Thoracic aorta (tissue), 2 donors: Measurements from ENCODE around the gene NUF2. TPM values are rescaled to one million over a fixed set of nuclear protein-coding genes. Genes with fewer than 3 reads are reported as not detected.
"Not testable (repeated sequence)": the region's sequence is repeated elsewhere in the genome, so short reads cannot be mapped to it uniquely, and the experiment has no call there.

Experiments
- ATAC-seq: fragments of 150-250 bp; one replicate; pipeline ENCODE4 v1.8.0; 2017; ENCODE audit warnings: low read depth; ENCODE audit not compliant: insufficient number of reproducible peaks, low FRiP score
- DNase-seq: peaks from one replicate; pipeline ENCODE4 v3.0.0-alpha.2; 2020; ENCODE audit warnings: low spot score
- H3K27ac ChIP-seq, 2 donors: fragments of 200-600 bp; sonication (generic); 1 replicate in 1 of 2; 2 replicates in 1 of 2; pipeline ENCODE4 v1.5.1; 2016; ENCODE audit warnings: mild to moderate bottlenecking in 2 of 2, moderate library complexity in 2 of 2
- H3K27me3 ChIP-seq: fragments of 200-600 bp; sonication (generic); replicated peaks from 2 replicates; pipeline ENCODE4 v1.6.0; 2016; ENCODE audit warnings: mild to moderate bottlenecking; ENCODE audit not compliant: insufficient read depth
- H3K36me3 ChIP-seq: fragments of 200-600 bp; sonication (generic); one replicate; pipeline ENCODE4 v1.5.1; 2016
- H3K4me1 ChIP-seq, 2 donors: fragments of 200-600 bp; sonication (generic); 1 replicate in 1 of 2; 2 replicates in 1 of 2; pipeline versions ENCODE4 v1.5.1 to v1.6.0; 2016; ENCODE audit warnings: low read depth in 2 of 2, mild to moderate bottlenecking in 1 of 2; ENCODE audit not compliant: control insufficient read depth in 1 of 2
- H3K4me3 ChIP-seq: fragments of 200-600 bp; sonication (generic); 2 replicates; pipeline ENCODE4 v1.5.1; 2016; ENCODE audit warnings: mild to moderate bottlenecking
- H3K9me3 ChIP-seq: fragments of 200-600 bp; sonication (generic); 2 replicates; pipeline ENCODE4 v1.5.1; 2016
- total RNA-seq, 2 donors: library from RNA; depleted of rRNA; stranded (reverse); fragments of >200 nt; gene quantifications; one replicate each; pipeline versions ENCODE4 v1.1.0 to v1.2.3, GENCODE V29; 2016
- TF ChIP-seq, protein P1 (sequence below): fragments of 200-600 bp; sonication (generic); IDR thresholded peaks from one replicate; pipeline ENCODE4 v1.5.1; 2019; ENCODE audit warnings: antibody characterized with exemption

The NUF2 gene
- total RNA-seq, 2 donors from 2014 or later = 1.6 TPM; not detected in 1

DNA sequence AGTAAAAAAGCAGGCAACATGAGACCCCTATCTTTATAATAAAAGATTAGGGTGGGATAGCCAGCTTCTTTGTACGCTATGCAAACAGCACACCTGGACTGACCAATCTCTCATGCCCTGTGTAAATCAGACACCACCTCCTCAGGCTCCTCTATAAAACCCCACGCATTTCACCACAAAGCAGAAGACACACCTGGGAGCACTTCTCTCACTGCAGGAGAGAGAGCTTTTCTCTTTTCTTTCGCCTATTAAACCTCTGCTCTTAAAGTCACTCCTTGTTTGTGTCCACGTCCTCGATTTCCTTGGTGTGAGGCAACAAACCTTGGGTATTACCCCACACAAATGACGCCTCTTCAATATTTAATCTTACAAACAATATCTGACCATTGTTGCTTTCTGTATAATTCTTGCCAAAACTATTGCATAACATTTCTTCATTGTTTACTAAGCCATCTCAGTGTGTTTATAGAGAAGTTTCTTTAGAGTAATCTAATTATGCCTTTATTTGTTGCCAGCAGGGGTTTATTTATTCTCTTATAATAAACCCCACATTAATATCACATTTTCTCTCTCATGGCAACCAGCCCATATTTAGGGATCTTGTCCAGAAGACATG is 31.6 kb upstream of the NUF2 start:
- H3K27ac ChIP-seq = no peak overlapping the region
- no peaks in the 10 kb centered on the region for H3K36me3 ChIP-seq
- H3K4me1 ChIP-seq = no peaks in the 10 kb centered on the region
- no peak for DNase-seq
- H3K4me3 ChIP-seq = no peak overlapping the region
- TF ChIP-seq, protein P1, sequence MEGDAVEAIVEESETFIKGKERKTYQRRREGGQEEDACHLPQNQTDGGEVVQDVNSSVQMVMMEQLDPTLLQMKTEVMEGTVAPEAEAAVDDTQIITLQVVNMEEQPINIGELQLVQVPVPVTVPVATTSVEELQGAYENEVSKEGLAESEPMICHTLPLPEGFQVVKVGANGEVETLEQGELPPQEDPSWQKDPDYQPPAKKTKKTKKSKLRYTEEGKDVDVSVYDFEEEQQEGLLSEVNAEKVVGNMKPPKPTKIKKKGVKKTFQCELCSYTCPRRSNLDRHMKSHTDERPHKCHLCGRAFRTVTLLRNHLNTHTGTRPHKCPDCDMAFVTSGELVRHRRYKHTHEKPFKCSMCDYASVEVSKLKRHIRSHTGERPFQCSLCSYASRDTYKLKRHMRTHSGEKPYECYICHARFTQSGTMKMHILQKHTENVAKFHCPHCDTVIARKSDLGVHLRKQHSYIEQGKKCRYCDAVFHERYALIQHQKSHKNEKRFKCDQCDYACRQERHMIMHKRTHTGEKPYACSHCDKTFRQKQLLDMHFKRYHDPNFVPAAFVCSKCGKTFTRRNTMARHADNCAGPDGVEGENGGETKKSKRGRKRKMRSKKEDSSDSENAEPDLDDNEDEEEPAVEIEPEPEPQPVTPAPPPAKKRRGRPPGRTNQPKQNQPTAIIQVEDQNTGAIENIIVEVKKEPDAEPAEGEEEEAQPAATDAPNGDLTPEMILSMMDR = no peak
- ATAC-seq = no peak
- H3K9me3 ChIP-seq = no peaks in the 10 kb centered on the region
- no peaks in the 10 kb centered on the region for H3K27me3 ChIP-seq

DNA sequence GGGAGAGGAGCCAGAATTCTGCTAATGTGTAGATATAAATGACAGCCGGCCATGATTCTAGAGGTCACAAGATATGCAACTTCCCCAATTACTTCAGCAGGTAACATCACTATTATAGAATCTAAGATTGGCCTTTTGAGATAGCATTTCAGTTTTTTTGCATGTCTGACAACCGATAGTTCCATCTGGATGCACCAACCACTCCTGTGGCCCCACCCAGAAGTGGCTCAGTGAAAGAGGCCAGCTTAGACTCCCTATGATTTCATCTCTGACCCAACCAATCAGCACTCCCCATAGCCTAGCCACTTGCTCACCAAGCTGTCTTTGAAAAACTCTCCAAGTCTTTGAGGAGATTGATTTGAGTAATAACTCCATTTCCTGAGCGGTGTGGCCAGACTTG is 30.3 kb upstream of the NUF2 start:
- no peak overlapping the region for H3K4me3 ChIP-seq
- H3K27ac ChIP-seq = no peak overlapping the region

DNA sequence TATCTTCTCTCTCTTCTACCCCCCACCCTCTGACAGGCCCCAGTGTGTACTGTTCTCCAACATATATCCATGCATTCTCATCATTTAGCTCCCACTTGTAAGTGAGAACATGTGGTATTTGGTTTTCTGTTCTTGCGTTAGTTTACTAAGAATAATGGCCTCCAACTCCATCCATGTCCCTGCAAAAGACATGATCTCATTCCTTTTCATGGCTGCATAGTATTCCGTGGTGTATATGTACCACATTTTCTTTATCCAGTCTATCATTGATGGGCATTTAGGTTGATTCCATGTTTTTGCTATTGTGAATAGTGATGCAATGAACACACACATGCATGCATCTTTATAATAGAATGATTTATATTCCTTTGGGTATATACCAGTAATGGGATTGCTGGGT is 29.6 kb upstream of the NUF2 start:
- not testable (repeated sequence) for DNase-seq, H3K4me3 ChIP-seq, H3K27me3 ChIP-seq, H3K36me3 ChIP-seq, H3K27ac ChIP-seq, ATAC-seq, H3K9me3 ChIP-seq, H3K4me1 ChIP-seq

More for the DNA sequence above, 30.3 kb upstream of the NUF2 start:
- TF ChIP-seq, protein P1 = no peak
- H3K9me3 ChIP-seq = no peaks in the 10 kb centered on the region
- H3K4me1 ChIP-seq = no peaks in the 10 kb centered on the region
- H3K36me3 ChIP-seq = no peaks in the 10 kb centered on the region
- ATAC-seq = no peak
- no peaks in the 10 kb centered on the region for H3K27me3 ChIP-seq
- DNase-seq = no peak

DNA sequence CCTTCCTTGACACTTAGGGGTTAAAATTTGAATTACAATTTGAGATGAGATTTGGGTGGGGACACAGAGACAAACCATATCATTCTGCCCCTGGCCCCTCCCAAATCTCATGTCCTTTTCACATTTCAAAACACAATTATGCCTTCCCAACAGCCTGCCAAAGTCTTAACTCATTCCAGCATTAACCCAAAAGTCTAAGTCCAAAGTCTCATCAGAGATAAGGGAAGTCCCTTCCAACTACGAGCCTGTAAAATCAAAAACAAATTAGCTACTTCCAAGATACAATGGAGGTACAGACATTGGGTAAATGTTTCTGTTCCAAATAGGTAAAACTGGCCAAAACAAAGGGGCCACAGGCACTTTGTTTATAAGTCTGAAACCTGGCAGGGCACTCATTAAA is 28.3 kb upstream of the NUF2 start:
- DNase-seq, H3K9me3 ChIP-seq, H3K36me3 ChIP-seq, H3K27me3 ChIP-seq, H3K4me1 ChIP-seq, ATAC-seq, H3K4me3 ChIP-seq, H3K27ac ChIP-seq: not testable (repeated sequence)

DNA sequence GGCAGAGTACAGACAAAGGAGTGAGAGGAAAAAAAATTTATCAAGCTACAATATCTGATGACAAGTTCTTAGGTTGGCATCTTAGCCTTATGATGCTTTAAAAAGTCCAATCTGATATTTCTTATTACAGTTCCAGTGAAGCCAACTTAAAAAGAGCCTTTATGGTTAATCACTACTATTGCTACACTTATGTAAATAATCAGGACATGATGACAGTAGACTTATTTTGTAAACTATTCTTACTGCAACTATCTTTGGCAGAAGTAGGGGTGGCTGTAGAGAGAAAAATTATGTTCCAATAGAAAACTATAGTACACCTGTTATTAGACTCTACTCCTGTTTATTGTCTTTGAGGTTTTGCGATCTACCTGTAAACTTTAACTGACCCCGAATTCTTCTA is 25.8 kb upstream of the NUF2 start:
- H3K27ac ChIP-seq = no peak overlapping the region
- ATAC-seq = no peak
- H3K27me3 ChIP-seq = no peaks in the 10 kb centered on the region
- H3K9me3 ChIP-seq = no peaks in the 10 kb centered on the region
- TF ChIP-seq, protein P1 = no peak
- DNase-seq = no peak
- peaks cover 0 to 7% of the 10 kb centered on the region in 2 donors for H3K4me1 ChIP-seq
- H3K4me3 ChIP-seq = no peak overlapping the region
- H3K36me3 ChIP-seq = no peaks in the 10 kb centered on the region

DNA sequence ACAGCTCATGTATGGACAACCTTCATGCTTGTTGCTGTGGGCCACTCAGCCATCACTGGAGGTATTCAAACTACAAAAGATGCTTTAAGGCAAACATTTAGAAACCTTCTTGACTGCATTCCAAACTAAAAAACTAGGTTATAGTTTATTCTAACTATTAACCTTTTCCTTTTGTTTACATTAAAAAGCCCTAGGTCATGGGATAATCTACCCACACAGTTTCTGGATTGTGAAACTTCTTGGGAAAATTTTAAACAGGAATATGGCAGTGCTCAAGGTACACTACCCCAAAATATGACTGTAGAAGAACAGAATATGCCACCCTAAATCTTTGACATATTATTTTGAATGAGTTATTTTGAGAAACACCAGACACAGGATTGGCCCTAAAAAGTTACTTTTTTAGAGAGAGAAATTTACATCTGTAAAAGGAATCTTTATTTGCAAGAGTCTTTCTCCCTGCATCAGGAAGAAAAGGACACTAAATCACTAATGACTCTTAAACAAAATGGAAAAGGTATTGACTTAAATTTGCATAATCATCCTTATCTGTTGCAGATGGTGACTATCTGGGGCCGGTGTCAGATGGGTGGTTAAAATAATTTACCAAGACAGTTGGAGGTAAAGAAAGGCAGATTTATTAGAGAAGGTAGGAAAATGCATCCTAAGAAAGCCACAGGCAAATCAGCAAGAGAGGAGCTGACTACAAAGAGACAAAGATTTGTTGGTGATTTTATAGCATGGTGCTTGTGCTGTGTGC is 25.1 kb upstream of the NUF2 start:
- H3K4me1 ChIP-seq = peaks cover 0 to 14% of the 10 kb centered on the region in 2 donors
- no peak for DNase-seq
- no peak overlapping the region for H3K27ac ChIP-seq
- H3K27me3 ChIP-seq = no peaks in the 10 kb centered on the region
- H3K9me3 ChIP-seq = no peaks in the 10 kb centered on the region
- TF ChIP-seq, protein P1 = no peak
- ATAC-seq = no peak
- no peak overlapping the region for H3K4me3 ChIP-seq
- no peaks in the 10 kb centered on the region for H3K36me3 ChIP-seq
